LNCAP (cell line): ENCODE results near the gene SLC25A28.

ENCODE experiments used
- TF ChIP-seq, protein P1 (sequence below): fragments of 450-650 bp; IDR thresholded peaks from 2 replicates; pipeline ENCODE4 v1.5.1; 2017; ENCODE audit warnings: mild to moderate bottlenecking

Gene SLC25A28

DNA sequence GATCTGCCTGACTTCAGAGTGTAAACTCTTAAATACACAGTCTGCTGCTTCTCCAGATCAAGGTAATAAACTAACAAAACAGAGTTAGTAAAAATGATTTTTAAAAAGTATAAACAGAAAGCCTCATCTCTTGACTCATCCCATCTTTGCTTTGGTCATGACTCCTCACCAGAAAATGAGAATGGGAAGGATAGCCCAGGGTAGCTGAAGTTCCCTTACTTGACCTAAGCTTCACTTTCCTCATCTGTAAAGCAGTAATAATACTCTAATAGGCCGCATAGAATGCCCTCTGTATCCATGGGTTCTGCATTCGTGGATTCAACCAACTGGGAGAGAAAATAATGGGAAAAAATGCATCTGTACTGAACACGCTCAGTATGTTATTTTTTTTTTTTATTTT is 11.3 kb upstream of the SLC25A28 start:
- TF ChIP-seq, protein P1, sequence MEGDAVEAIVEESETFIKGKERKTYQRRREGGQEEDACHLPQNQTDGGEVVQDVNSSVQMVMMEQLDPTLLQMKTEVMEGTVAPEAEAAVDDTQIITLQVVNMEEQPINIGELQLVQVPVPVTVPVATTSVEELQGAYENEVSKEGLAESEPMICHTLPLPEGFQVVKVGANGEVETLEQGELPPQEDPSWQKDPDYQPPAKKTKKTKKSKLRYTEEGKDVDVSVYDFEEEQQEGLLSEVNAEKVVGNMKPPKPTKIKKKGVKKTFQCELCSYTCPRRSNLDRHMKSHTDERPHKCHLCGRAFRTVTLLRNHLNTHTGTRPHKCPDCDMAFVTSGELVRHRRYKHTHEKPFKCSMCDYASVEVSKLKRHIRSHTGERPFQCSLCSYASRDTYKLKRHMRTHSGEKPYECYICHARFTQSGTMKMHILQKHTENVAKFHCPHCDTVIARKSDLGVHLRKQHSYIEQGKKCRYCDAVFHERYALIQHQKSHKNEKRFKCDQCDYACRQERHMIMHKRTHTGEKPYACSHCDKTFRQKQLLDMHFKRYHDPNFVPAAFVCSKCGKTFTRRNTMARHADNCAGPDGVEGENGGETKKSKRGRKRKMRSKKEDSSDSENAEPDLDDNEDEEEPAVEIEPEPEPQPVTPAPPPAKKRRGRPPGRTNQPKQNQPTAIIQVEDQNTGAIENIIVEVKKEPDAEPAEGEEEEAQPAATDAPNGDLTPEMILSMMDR: no peak

DNA sequence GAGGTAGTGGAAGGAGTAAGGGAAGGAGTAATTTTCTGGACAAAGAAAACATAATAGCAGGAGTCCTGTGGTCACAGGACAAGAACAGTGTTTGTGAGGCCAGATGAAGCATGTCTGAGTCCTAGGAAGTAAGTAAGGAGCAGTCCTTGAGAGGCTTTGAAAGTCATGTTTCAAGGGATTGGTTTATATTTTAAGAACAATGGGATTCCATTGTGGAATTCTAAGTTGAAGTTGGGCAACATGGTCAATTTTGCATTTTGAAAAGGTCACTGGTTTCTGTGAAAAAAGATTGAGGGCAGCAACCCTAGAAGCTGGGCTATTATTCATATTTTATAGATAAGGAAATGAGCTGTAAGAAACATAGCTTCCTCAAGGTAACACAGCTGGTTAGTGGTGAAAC is 10.8 kb upstream of the SLC25A28 start:
- TF ChIP-seq, protein P1: no peak

DNA sequence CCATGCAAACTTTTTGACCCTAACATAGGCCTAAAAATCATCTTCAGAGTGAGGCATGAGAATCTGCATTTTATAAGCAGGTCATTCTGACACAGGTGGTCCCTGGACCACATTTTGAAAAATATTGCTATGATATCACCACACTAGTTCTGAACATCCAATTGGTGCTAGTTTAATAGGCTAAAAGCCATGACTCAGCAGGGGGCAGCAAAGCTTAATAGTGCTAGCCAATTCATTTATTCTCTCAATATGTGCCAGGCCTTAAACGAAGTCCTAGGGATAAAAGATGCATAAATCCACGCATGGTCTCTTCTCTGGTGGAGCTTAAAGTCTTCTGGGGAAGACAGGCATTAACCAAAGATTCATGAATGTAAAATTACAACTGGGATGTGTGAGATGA is 10.2 kb upstream of the SLC25A28 start:
- TF ChIP-seq, protein P1: no peak

DNA sequence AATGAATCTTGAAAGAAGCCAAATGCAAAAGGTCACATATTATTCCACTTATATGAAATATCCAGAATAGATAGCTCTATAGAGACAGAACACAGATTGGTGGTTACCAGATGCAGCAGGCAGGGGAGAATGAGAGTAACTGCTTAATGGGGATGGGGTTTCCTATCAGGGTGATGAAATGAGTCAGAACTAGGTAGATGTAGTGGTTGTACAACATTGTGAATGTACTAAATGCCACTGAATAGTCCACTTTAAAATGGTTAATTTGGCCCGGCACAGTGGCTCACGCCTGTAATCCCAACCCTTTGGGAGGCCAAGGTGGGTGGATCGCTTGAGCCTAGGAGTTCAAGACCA is 9.4 kb upstream of the SLC25A28 start:
- TF ChIP-seq, protein P1: no peak

- TF ChIP-seq, protein P1: no peak
Observed at GRCh38 chr10:99628923-99629624, 8.8 kb upstream of the SLC25A28 start.

- TF ChIP-seq, protein P1: no peak
Observed at GRCh38 chr10:99623919-99624318, 3.7 kb upstream of the SLC25A28 start.

- TF ChIP-seq, protein P1: no peak
Observed at GRCh38 chr10:99621454-99622251, 1.4 kb upstream of the SLC25A28 start.
